Right atrium auricular region (tissue), 2 donors: ENCODE results near the gene M1AP. TPM values are rescaled to one million over a fixed set of nuclear protein-coding genes. Genes with fewer than 3 reads are reported as not detected.

Experiments
- total RNA-seq, 2 donors: library from RNA; depleted of rRNA; stranded (reverse); fragments of >200 nt; gene quantifications; one replicate each; pipeline ENCODE4 v1.1.0, GENCODE V29; 2016

Gene M1AP
- total RNA-seq, 2 donors from 2014 or later, result 10.3 TPM; not detected in 1

Other genes with a start within 250 kb of the M1AP start
- gene C2orf81, start 226.7 kb downstream of the M1AP start, total RNA-seq, result 1 to 10 TPM in 1 of 2 donors, under 1 TPM in 1; 0.94 to 1.0 TPM
- 1 to 10 TPM in 1 of 2 donors, under 1 TPM in 1; 0.67 to 7.5 TPM for gene WDR54, start 226.6 kb downstream of the M1AP start, total RNA-seq
- 10 to 100 TPM; 10.4 to 15.3 TPM for gene RTKN, start 206.4 kb downstream of the M1AP start, total RNA-seq
- gene INO80B, start 193.2 kb downstream of the M1AP start, total RNA-seq, result 10 to 100 TPM; 10.4 to 14.6 TPM
- 10 to 100 TPM; 43.0 to 57.4 TPM for gene WBP1, start 189.9 kb downstream of the M1AP start, total RNA-seq
- 10 to 100 TPM; 22.6 to 26.1 TPM for gene MOGS, start 182.9 kb downstream of the M1AP start, total RNA-seq
- gene MRPL53, start 175.7 kb downstream of the M1AP start, total RNA-seq, result 10 to 100 TPM; 19.8 to 81.4 TPM
- 10 to 100 TPM in 1 of 2 donors, 1 to 10 TPM in 1; 3.8 to 13.6 TPM for gene CCDC142, start 165.3 kb downstream of the M1AP start, total RNA-seq
- 1 to 10 TPM; 9.1 to 9.6 TPM for gene TTC31, start 165.2 kb downstream of the M1AP start, total RNA-seq
- gene LBX2, start 148.7 kb downstream of the M1AP start, total RNA-seq, result 1 to 10 TPM in 1 of 2 donors, under 1 TPM in 1; 0.83 to 1.0 TPM
- gene PCGF1, start 140.6 kb downstream of the M1AP start, total RNA-seq, result 10 to 100 TPM; 15.2 to 19.0 TPM
- not detected for gene TLX2, start 133.9 kb downstream of the M1AP start, total RNA-seq
- not detected for gene DQX1, start 122.1 kb downstream of the M1AP start, total RNA-seq
- 10 to 100 TPM; 55.2 to 80.9 TPM for gene AUP1, start 118.6 kb downstream of the M1AP start, total RNA-seq
- 10 to 100 TPM; 16.0 to 27.3 TPM for gene HTRA2, start 118.4 kb downstream of the M1AP start, total RNA-seq
- gene LOXL3, start 94.4 kb downstream of the M1AP start, total RNA-seq, result 1 to 10 TPM; 3.2 to 3.9 TPM
- 10 to 100 TPM in 1 of 2 donors, 1 to 10 TPM in 1; 4.9 to 10.3 TPM for gene DOK1, start 93.6 kb downstream of the M1AP start, total RNA-seq
- gene SEMA4F, start 5.9 kb upstream of the M1AP start, total RNA-seq, result 1 to 10 TPM; 3.0 to 3.9 TPM
- 1 to 10 TPM; 3.4 to 8.1 TPM for gene HK2, start 185.8 kb upstream of the M1AP start, total RNA-seq